D721Med (cell line): ENCODE results near the gene SIK3.
"Not testable (repeated sequence)": the region's sequence is repeated elsewhere in the genome, so short reads cannot be mapped to it uniquely, and the experiment has no call there.

Experiments used
- DNase-seq: peaks from one replicate; pipeline ENCODE4 v3.0.0; 2011; ENCODE audit warnings: low spot score; ENCODE audit not compliant: insufficient read length
- FAIRE-seq: peaks from 2 replicates; lab custom pipeline; 2011; peaks lifted over from hg19 to GRCh38; lab: Jason Lieb, UNC
- TF ChIP-seq, protein P1 (sequence below): IDR thresholded peaks from 2 replicates; pipeline ENCODE4 v1.5.1; 2012; ENCODE audit warnings: mild to moderate bottlenecking, control low read depth; ENCODE audit not compliant: insufficient read depth; ENCODE audit errors: missing control alignments

SIK3 gene

DNA sequence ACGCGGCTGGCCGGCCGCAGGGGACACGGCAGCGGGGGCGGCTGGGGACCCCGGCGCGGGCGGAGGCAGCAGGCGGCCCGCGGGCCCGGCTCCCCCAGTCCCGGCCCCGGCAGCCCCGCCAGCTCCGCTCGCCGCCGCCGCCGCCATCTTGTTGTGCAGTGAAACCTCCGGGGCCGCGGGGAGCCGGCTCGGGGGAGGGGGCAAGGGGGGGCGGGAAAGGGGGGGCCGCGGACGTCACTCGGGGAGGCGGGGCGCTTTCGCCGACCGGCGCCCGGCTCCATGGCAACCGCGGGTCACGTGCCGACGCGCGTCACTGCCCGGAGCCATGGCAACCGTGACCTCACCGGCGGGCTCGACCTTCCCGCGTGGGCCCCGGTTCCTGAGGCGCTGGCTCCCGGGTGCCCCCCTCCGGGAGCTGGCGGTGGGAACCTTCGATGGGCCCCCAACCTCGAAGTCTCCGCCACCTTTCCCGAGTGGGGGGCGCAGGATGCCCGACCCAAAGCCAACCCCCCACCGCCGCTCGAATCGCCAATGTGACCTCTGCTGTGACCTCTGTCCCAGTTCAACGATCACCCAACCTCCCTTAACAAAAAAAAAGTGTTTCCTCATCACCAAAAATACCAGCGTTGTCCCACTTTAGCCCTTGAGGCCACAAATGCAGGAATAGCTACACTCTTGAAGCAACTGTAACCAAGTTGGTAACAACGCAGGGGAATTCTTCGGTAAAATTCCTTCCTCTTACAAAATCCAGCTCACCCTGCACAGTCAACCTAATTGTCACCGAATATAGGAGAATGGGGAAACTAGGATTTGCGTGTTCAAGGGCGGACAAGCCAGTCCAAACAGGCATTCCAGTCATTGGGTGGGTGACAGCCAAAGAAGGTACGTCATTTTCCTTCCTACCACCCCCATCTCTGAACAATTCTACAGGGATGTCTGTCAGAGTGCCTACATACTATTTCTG, at the start of gene SIK3:
Gene SIK3, minus strand, starts transcription at position 160 of the 964 bp plus-strand sequence. Its CDS starts 13 bp downstream, at position 147.
- DNase-seq (peak; percentile 95), FAIRE-seq (no peak)
- TF ChIP-seq, protein P1, sequence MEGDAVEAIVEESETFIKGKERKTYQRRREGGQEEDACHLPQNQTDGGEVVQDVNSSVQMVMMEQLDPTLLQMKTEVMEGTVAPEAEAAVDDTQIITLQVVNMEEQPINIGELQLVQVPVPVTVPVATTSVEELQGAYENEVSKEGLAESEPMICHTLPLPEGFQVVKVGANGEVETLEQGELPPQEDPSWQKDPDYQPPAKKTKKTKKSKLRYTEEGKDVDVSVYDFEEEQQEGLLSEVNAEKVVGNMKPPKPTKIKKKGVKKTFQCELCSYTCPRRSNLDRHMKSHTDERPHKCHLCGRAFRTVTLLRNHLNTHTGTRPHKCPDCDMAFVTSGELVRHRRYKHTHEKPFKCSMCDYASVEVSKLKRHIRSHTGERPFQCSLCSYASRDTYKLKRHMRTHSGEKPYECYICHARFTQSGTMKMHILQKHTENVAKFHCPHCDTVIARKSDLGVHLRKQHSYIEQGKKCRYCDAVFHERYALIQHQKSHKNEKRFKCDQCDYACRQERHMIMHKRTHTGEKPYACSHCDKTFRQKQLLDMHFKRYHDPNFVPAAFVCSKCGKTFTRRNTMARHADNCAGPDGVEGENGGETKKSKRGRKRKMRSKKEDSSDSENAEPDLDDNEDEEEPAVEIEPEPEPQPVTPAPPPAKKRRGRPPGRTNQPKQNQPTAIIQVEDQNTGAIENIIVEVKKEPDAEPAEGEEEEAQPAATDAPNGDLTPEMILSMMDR = peak; percentile 39

DNA sequence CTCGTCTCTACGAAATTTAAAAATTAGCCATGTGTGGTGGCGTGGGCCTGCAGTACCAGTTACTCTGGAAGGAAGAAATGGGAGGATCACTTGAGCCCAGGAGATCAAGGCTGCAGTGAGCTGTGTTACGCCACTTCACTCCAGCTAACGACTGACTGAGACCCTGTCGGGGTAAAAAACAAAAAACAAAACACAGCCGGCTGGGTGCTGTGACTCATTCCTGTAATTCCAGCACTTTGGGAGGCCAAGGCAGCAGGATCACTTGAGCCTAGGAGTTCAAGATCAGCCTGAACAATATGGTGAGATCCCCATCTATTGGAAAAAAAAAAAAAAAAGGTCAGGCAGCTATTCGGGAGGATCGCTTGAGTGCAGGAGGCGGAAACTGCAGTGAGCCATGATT, 48.3 kb upstream of the SIK3 start:
- TF ChIP-seq, protein P1 = no peak
- FAIRE-seq (no peak), DNase-seq (no peak)

DNA sequence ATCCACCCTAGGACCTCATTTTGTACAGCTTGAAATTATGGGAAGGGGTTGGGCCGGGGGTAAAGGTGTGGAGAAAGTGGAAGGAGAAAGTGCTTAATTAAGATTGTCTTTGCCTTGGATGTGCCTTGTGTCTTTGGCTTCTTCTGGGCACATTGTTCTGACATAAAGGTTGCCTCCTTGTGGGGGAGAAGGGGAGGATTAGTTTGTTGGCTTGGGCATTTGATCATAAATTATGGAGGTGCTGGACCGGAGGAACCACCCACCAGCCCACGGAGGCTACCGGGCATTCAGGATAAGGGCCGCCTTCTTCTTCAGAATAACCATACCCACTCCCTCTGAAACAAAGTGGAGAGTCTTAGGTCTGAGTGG, 47.1 kb upstream of the SIK3 start:
- DNase-seq (no peak), FAIRE-seq (no peak)
- TF ChIP-seq, protein P1 = peak; percentile 9

DNA sequence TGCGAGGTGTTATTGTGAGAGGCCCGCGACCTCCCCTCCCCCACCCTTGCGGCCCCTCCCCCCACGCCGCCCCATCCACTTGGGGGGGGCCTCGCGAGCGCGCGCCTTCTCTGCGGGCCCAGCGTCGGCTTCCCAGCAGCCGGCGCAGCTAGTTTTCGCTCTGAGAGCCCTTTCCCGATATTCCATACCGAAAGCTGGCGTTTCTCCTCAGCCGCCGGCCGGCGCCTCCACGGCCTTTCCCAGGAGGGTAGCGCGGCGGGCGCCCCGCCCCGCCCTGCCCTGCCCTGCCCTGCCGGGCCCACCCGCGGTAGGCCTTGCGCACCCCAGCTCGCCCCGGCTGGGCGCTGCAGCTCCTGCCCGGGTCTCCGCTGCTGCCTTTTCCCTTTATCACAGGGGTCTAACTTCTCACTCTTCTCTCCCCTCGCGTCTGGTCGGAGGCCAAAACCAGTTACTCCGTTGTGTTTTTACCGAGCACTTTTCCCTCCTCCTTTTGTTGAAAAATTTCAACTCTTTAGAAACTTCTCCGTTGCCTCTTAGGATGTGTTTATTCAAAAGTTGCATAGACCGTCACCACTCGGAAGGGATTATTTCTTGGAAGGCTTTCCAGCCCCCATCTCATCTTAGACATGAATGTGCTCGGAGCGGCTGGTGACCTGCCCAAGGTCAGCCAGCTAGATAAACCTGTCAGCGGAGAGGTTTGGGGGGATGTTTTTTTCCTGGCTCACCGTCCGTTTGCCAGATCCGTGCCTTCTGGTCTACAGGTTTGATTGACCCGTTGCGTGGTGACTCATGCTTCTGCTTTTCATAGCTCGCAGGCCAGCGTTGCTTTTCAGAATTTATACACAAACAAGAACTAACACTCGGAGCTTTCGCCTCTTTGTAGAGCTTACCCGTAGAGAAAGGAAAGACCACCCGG, 46.5 kb upstream of the SIK3 start:
- DNase-seq = peak; percentile 34
- no peak for FAIRE-seq
- TF ChIP-seq, protein P1 = no peak

DNA sequence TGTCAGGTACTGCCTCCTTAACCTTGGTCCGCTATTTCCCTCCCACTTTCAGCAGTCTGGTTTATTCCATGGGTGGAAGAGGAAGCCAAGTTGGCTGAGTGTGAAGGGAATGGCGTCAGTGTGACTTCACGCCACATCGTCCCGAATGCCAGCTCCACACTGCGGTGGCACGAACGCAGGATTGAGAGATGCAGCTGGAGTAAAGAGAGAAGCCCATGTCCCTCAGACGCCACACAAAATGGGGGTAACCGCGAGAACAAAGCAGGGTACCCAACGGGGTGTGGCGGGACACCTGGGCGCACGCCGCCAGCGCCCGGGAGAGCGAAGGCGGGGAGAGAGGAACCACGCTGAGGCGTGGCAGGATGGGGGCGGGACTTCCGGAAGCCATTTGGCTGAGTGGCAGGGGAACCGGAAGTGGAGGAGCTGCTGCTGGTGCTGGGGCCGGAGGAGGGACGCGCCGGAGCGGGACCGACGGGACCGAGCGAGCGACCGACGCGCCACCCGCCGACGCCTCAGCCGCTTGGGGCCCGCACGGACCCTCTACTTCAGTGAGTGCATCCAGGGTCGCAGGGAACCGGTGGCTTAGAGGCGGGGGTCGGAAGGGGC, 45.7 kb upstream of the SIK3 start, which contains the start of gene PAFAH1B2:
Gene PAFAH1B2, plus strand, starts transcription at position 417 of the 606 bp plus-strand sequence. CDS start 8,161 bp downstream, outside the sequence.
- TF ChIP-seq, protein P1 = no peak
- no peak for FAIRE-seq
- DNase-seq = peak; percentile 96

DNA sequence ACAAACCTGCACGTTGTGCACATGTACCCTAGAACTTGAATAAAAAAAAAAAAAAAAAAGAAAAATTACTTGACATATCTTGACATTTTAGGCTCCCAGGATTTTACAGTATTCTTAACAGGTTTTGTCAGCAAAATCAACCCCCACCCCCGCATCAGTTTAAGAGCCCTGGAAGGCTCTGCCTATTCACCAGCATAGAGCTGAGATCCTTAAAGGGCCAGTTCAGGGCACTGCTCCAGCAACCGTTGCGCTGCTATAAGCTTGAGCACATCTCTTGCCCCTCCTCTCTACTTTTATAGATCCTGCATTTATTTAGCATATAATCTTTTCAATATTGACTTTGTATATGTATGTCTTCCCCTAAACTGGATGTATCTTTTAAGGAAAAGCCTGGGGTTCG, 45.2 kb upstream of the SIK3 start:
- no peak for FAIRE-seq
- DNase-seq = no peak
- TF ChIP-seq, protein P1 = no peak

DNA sequence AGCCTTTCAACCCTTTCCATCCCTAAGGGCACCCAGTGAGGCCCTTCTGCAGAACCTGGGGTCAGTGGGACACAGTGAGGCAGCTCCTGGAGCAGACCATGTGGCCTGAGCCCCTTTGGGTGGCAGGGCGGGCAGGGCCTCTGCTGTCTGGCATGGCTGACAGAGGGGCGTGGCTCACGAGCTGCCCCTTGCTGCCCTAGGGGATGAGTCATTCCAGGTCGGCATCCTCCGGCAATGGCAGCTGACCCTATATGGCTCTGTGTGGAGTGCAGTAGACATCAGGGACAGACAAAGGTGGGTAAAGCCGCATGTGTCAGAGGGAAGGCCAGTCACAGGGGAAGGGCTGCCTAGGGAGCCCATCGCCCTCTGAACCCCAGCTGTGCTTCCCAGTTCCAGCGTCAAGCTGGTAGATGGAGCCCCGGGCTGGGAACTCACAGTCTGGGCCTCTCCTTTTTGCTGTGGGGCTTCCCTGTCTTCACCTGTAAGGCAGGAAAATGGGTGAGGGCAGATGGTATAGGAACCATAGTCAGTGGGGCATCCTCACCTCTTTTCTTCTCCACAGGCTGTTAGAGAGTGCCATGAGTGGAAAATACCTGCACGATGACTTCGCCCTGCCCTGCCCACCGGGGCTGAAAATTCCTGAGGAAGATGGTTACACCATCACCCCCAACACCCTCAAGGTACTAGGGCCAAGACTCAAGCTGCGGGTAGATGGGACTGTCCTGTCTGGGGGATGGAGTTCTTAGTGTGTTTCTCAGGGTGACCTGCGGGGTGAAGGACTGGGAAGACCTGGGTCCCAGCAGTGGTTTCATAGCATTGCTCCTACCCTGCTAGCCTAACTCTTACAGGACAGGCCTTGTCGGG, 39.2 kb upstream of the SIK3 start:
- DNase-seq, FAIRE-seq: not testable (repeated sequence)

DNA sequence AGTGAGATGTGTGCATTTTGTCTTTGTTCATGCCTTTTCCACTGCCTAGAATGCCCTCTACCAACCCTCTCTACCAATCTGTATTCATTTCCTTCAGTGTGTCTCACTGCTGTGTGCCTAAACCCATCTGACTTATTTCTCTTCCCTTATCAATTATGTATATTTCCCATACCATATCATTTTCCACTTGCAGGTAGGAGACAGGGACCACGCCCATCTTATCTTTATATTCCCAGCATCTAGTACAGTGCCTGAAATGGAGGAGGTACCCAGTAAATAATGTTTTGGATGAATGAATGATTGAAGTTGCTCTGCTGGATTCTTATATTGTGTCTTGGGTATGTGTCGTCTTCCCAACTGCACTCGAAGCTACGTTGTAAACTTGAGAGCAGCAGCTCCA, 36.8 kb upstream of the SIK3 start:
- not testable (repeated sequence) for DNase-seq, FAIRE-seq
